ENCODE measurements around the gene CNIH3. TPM values are rescaled to one million over a fixed set of nuclear protein-coding genes. Genes with fewer than 3 reads are reported as not detected.

Gene CNIH3
- total RNA-seq, 1 donor from 2014 or later: 1.5 TPM

GRCh38 chr1:224687465-224687864 lies 71.3 kb downstream of the CNIH3 start:
- Mint-ChIP-seq H3K4me3 (ENCODE audit: unreplicated experiment) (no peak overlapping the region), H3K27me3 (ENCODE audit: low read depth) (peaks cover 21% of the 10 kb centered on the region), H3K9me3 (ENCODE audit: low read depth) (no peaks in the 10 kb centered on the region), H3K36me3 (ENCODE audit: low read depth) (peaks cover 2% of the 10 kb centered on the region), H3K4me1 (ENCODE audit: low read depth) (no peaks in the 10 kb centered on the region), H3K27ac (ENCODE audit: unreplicated experiment) (no peak overlapping the region)
- TF ChIP-seq CTCF (IDR thresholded peaks at IDR 0.05): no peak
- no peak for DNase-seq (ENCODE audit: low spot score)

- no peak for TF ChIP-seq CTCF (IDR thresholded peaks at IDR 0.05)
- no peak overlapping the region for H3K27ac Mint-ChIP-seq (ENCODE audit: unreplicated experiment)
- H3K4me3 Mint-ChIP-seq (ENCODE audit: unreplicated experiment): no peak overlapping the region
- no peaks in the 10 kb centered on the region for H3K9me3 Mint-ChIP-seq (ENCODE audit: low read depth)
- DNase-seq (ENCODE audit: low spot score): no peak
- H3K4me1 Mint-ChIP-seq (ENCODE audit: low read depth): no peaks in the 10 kb centered on the region
- H3K36me3 Mint-ChIP-seq (ENCODE audit: low read depth): peaks cover 2% of the 10 kb centered on the region
- peaks cover 13% of the 10 kb centered on the region for H3K27me3 Mint-ChIP-seq (ENCODE audit: low read depth)
Observed at GRCh38 chr1:224689374-224689773, 73.3 kb downstream of the CNIH3 start.

GRCh38 chr1:224690576-224690975 lies 74.5 kb downstream of the CNIH3 start:
- no peak overlapping the region for H3K4me3 Mint-ChIP-seq (ENCODE audit: unreplicated experiment)
- H3K36me3 Mint-ChIP-seq (ENCODE audit: low read depth): peaks cover 2% of the 10 kb centered on the region
- DNase-seq (ENCODE audit: low spot score): no peak
- no peak for TF ChIP-seq CTCF (IDR thresholded peaks at IDR 0.05)
- H3K27ac Mint-ChIP-seq (ENCODE audit: unreplicated experiment): no peak overlapping the region
- no peaks in the 10 kb centered on the region for H3K4me1 Mint-ChIP-seq (ENCODE audit: low read depth)
- H3K9me3 Mint-ChIP-seq (ENCODE audit: low read depth): no peaks in the 10 kb centered on the region
- peaks cover 5% of the 10 kb centered on the region for H3K27me3 Mint-ChIP-seq (ENCODE audit: low read depth)

GRCh38 chr1:224691148-224691925 lies 75.2 kb downstream of the CNIH3 start:
- Mint-ChIP-seq H3K4me3 (ENCODE audit: unreplicated experiment) (no peak overlapping the region), H3K27ac (ENCODE audit: unreplicated experiment) (no peak overlapping the region), H3K9me3 (ENCODE audit: low read depth) (no peaks in the 10 kb centered on the region), H3K36me3 (ENCODE audit: low read depth) (peaks cover 2% of the 10 kb centered on the region), H3K27me3 (ENCODE audit: low read depth) (peaks cover 8% of the 10 kb centered on the region), H3K4me1 (ENCODE audit: low read depth) (no peaks in the 10 kb centered on the region)
- TF ChIP-seq CTCF (IDR thresholded peaks at IDR 0.05): no peak
- DNase-seq (ENCODE audit: low spot score): no peak

- TF ChIP-seq CTCF (IDR thresholded peaks at IDR 0.05): no peak
- Mint-ChIP-seq H3K27me3 (ENCODE audit: low read depth) (peaks cover 7% of the 10 kb centered on the region), H3K36me3 (ENCODE audit: low read depth) (no peaks in the 10 kb centered on the region), H3K27ac (ENCODE audit: unreplicated experiment) (no peak overlapping the region), H3K4me3 (ENCODE audit: unreplicated experiment) (no peak overlapping the region), H3K4me1 (ENCODE audit: low read depth) (no peaks in the 10 kb centered on the region), H3K9me3 (ENCODE audit: low read depth) (no peaks in the 10 kb centered on the region)
- no peak for DNase-seq (ENCODE audit: low spot score)
Observed at GRCh38 chr1:224694969-224695368, 78.9 kb downstream of the CNIH3 start.
